SU-DHL-6 (cell line): ENCODE results near the gene GRIN3B.

ENCODE experiments used
- H2AFZ ChIP-seq: fragments of 200-600 bp; sonication (generic); 2 replicates; pipeline ENCODE4 v1.6.1; 2014; ENCODE audit warnings: low read depth, mild to moderate bottlenecking, moderate library complexity, mixed read lengths, antibody characterized with exemption, low read length; ENCODE audit not compliant: severe bottlenecking
- H3F3A ChIP-seq: fragments of 200-600 bp; shearing (Covaris generic); 2 replicates; pipeline ENCODE4 v1.6.0; 2016; ENCODE audit warnings: antibody characterized with exemption, mild to moderate bottlenecking; ENCODE audit not compliant: insufficient read depth
- H3K27ac ChIP-seq: fragments of 200-600 bp; sonication (generic); 2 replicates; pipeline ENCODE4 v1.5.1; 2016; ENCODE audit warnings: low read depth, mild to moderate bottlenecking, low read length, moderate library complexity, mixed read lengths
- H3K27me3 ChIP-seq: fragments of 200-600 bp; sonication (generic), shearing (Covaris generic); 2 replicates; pipeline ENCODE4 v1.6.0; 2014; ENCODE audit warnings: mild to moderate bottlenecking, low read length
- H3K36me3 ChIP-seq: fragments of 200-600 bp; sonication (generic); 2 replicates; pipeline ENCODE4 v1.6.1; 2014; ENCODE audit warnings: mild to moderate bottlenecking, low read length, mixed read lengths
- H3K4me2 ChIP-seq: fragments of 300-600, 200-600 bp; shearing (Covaris generic), sonication (generic); 2 replicates; pipeline ENCODE4 v1.6.0; 2014; ENCODE audit warnings: low read length, low read depth, mild to moderate bottlenecking; ENCODE audit not compliant: poor library complexity, severe bottlenecking
- H3K4me3 ChIP-seq: fragments of 200-600 bp; sonication (generic); 2 replicates; pipeline ENCODE4 v1.5.1; 2014; ENCODE audit warnings: antibody characterized with exemption, low read length, mild to moderate bottlenecking, mixed read lengths; ENCODE audit not compliant: insufficient read depth, poor library complexity, severe bottlenecking
- H3K79me2 ChIP-seq: fragments of 200-600 bp; sonication (generic); 2 replicates; pipeline ENCODE4 v1.6.1; 2014; ENCODE audit warnings: mild to moderate bottlenecking, low read length, moderate library complexity; ENCODE audit not compliant: insufficient read depth
- H3K9ac ChIP-seq: fragments of 200-600 bp; sonication (generic); 2 replicates; pipeline ENCODE4 v1.7.0; 2014; ENCODE audit warnings: mild to moderate bottlenecking, low read length
- H3K9me2 ChIP-seq: fragments of 200-600 bp; sonication (generic); replicated peaks from 2 replicates; pipeline ENCODE4 v1.6.1; 2014; ENCODE audit warnings: low read length; ENCODE audit not compliant: insufficient read depth
- H3K9me3 ChIP-seq: fragments of 200-600 bp; sonication (generic); 2 replicates; pipeline ENCODE4 v1.6.1; 2014; ENCODE audit warnings: low read length, mixed read lengths; ENCODE audit not compliant: insufficient read depth
- H4K20me1 ChIP-seq: fragments of 200-600 bp; sonication (generic); 2 replicates; pipeline ENCODE4 v1.6.1; 2014; ENCODE audit warnings: low read depth, mild to moderate bottlenecking, antibody characterized with exemption, low read length, moderate library complexity, mixed read lengths
- CTCF ChIP-seq: fragments of 200-600 bp; sonication (generic); IDR thresholded peaks from one replicate; pipeline ENCODE4 v1.5.1; 2017; ENCODE audit warnings: antibody characterized with exemption, mild to moderate bottlenecking, low read length, moderate library complexity; ENCODE audit not compliant: insufficient read depth, poor library complexity, severe bottlenecking
- EZH2phosphoT487 ChIP-seq: fragments of 200-600 bp; sonication (generic), shearing (Covaris generic); conservative IDR thresholded peaks from 2 replicates; pipeline ENCODE4 v1.6.1; 2018; ENCODE audit warnings: mild to moderate bottlenecking, antibody characterized with exemption, low read length, moderate library complexity, mixed read lengths

The GRIN3B gene

GRCh38 chr19:984165-984967 lies 15.9 kb upstream of the GRIN3B start, which contains the start of gene WDR18:
TSS of gene WDR18 (plus strand) at chr19:984345. CDS start at chr19:984354, 9 bp downstream.
- H3K9ac ChIP-seq = peak within 1 kb of the TSS; percentile 83
- no peaks in the 10 kb centered on the region for H3K27me3 ChIP-seq
- no peaks in the 10 kb centered on the region for H3K36me3 ChIP-seq
- peak within 1 kb of the TSS; percentile 75 for H3K4me2 ChIP-seq
- peak within 1 kb of the TSS; percentile 87 for H2AFZ ChIP-seq
- H3F3A ChIP-seq = peaks cover 9% of the 10 kb centered on the region
- H3K27ac ChIP-seq = peak within 1 kb of the TSS; percentile 7; the same call in 1 of the 2 replicates
- H3K79me2 ChIP-seq = 0 out of 2 replicates have a peak, but pooled peaks cover 6% of the 10 kb centered on the region
- peak within 1 kb of the TSS; percentile 92 for H3K4me3 ChIP-seq
- no peaks in the 10 kb centered on the region for H4K20me1 ChIP-seq
- TF ChIP-seq CTCF (no peak), EZH2phosphoT487 (no peak)
- no peaks in the 10 kb centered on the region for H3K9me3 ChIP-seq
- H3K9me2 ChIP-seq = no peaks in the 10 kb centered on the region

GRCh38 chr19:986083-986482 lies 14.1 kb upstream of the GRIN3B start:
- Histone ChIP-seq H3K36me3 (no peaks in the 10 kb centered on the region), H3K4me2 (no peak overlapping the region)
- TF ChIP-seq CTCF = no peak
- no peak for TF ChIP-seq EZH2phosphoT487

GRCh38 chr19:988081-988480 lies 12.1 kb upstream of the GRIN3B start:
- H3K4me2 ChIP-seq = no peak overlapping the region
- peaks cover 7% of the 10 kb centered on the region for H3F3A ChIP-seq
- no peak overlapping the region for H3K9ac ChIP-seq
- H4K20me1 ChIP-seq = no peaks in the 10 kb centered on the region
- H3K79me2 ChIP-seq = 0 out of 2 replicates have a peak, but pooled peaks cover 6% of the 10 kb centered on the region
- TF ChIP-seq CTCF = no peak
- TF ChIP-seq EZH2phosphoT487 = no peak
- no peaks in the 10 kb centered on the region for H3K36me3 ChIP-seq
- no peak overlapping the region for H3K27ac ChIP-seq
- no peaks in the 10 kb centered on the region for H3K27me3 ChIP-seq
- no peaks in the 10 kb centered on the region for H3K9me3 ChIP-seq
- H3K9me2 ChIP-seq = no peaks in the 10 kb centered on the region
- H3K4me3 ChIP-seq = no peak overlapping the region
- no peak overlapping the region for H2AFZ ChIP-seq

More at GRCh38 chr19:986083-986482, 14.1 kb upstream of the GRIN3B start:
- no peaks in the 10 kb centered on the region for H4K20me1 ChIP-seq
- H3K79me2 ChIP-seq = 0 out of 2 replicates have a peak, but pooled peaks cover 6% of the 10 kb centered on the region
- H2AFZ ChIP-seq = no peak overlapping the region
- no peaks in the 10 kb centered on the region for H3K9me2 ChIP-seq
- no peaks in the 10 kb centered on the region for H3K9me3 ChIP-seq
- no peak overlapping the region for H3K27ac ChIP-seq
- no peak overlapping the region for H3K9ac ChIP-seq
- no peak overlapping the region for H3K4me3 ChIP-seq
- H3K27me3 ChIP-seq = no peaks in the 10 kb centered on the region
- H3F3A ChIP-seq = peaks cover 9% of the 10 kb centered on the region
